ENCODE results near the gene CASZ1.

DNA sequence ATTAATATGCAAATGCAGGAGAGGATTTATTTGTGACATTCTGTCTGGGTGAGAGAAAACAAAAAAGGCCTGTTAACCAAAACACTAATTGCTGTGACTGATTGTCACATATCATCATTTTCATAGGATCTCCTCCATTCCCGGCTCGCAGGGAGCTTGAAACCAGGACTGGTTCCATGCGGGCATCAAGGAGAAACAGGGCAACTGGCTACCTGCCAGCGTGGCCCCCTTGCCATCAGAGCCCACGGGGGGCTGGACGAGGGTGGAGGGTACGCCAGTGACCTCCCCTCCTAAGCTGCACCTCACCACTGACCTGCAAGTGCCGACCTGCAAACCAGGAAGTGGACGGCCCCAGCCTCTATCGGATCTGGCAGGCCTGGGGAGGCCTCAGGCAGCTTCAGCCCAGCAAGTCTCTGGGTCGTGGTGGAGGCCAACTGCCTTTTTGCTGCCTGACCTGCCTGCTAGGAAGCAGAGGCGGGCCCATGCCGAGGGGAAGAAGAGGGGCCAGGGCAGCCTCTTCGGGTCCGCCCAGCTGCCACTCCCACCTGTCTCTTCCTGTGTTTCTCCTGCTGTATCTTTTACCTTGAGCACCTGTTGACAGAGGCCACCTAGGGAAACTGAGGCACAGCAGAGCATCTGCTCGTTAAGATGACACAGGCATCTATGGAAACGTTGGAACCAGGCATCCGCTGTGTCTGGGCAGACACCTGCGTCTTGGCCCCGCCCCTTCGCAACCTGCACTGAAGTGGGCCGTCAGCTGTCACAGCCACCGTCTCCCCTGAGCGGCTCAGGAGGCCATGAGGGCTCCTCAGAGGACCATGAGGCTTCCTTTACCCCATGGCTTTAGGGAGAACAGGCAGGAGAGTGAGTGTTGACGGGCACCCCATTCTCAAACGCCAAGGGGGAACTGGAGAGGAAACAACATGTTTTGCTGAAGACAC lies 74.8 kb downstream of the CASZ1 start:
- TF ChIP-seq POLR2A (IDR thresholded peaks at IDR 0.05): no peak
- TF ChIP-seq, protein P1, sequence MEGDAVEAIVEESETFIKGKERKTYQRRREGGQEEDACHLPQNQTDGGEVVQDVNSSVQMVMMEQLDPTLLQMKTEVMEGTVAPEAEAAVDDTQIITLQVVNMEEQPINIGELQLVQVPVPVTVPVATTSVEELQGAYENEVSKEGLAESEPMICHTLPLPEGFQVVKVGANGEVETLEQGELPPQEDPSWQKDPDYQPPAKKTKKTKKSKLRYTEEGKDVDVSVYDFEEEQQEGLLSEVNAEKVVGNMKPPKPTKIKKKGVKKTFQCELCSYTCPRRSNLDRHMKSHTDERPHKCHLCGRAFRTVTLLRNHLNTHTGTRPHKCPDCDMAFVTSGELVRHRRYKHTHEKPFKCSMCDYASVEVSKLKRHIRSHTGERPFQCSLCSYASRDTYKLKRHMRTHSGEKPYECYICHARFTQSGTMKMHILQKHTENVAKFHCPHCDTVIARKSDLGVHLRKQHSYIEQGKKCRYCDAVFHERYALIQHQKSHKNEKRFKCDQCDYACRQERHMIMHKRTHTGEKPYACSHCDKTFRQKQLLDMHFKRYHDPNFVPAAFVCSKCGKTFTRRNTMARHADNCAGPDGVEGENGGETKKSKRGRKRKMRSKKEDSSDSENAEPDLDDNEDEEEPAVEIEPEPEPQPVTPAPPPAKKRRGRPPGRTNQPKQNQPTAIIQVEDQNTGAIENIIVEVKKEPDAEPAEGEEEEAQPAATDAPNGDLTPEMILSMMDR (IDR thresholded peaks at IDR 0.05): no peak
- no peak for TF ChIP-seq EP300 (IDR thresholded peaks at IDR 0.05)
